Fibroblast of lung (primary cell): ENCODE measurements around the gene NCOA4. TPM values are rescaled to one million over a fixed set of nuclear protein-coding genes. Genes with fewer than 3 reads are reported as not detected.

Experiments used
- DNase-seq, 2 donors: peaks; one replicate each; pipeline versions ENCODE4 v3.0.0 to v3.0.0-alpha.2; 2010; ENCODE audit warnings: low read depth in 2 of 2
- H2AFZ ChIP-seq: 2 replicates; pipeline ENCODE4 v1.5.1; 2012; ENCODE audit warnings: low read length, control low read depth, inconsistent platforms
- H3K27ac ChIP-seq: 2 replicates; pipeline ENCODE4 v1.5.1; 2011; ENCODE audit warnings: low read length, control low read depth; ENCODE audit not compliant: insufficient read depth
- H3K27me3 ChIP-seq: 2 replicates; pipeline ENCODE4 v1.5.1; 2011; ENCODE audit warnings: mild to moderate bottlenecking, low read length; ENCODE audit not compliant: control insufficient read depth, insufficient read depth
- H3K36me3 ChIP-seq: 2 replicates; pipeline ENCODE4 v1.5.1; 2011; ENCODE audit warnings: low read length; ENCODE audit not compliant: control insufficient read depth, insufficient read depth
- H3K4me1 ChIP-seq: 2 replicates; pipeline ENCODE4 v1.5.1; 2011; ENCODE audit warnings: low read length; ENCODE audit not compliant: control insufficient read depth, insufficient read depth; ENCODE audit errors: extremely low read depth
- H3K4me2 ChIP-seq: 2 replicates; pipeline ENCODE4 v1.5.1; 2011; ENCODE audit warnings: low read length, control low read depth; ENCODE audit not compliant: insufficient read depth; ENCODE audit errors: extremely low read depth
- H3K4me3 ChIP-seq, 4 experiments: fragments of 200-600 bp in 1 of 4; sonication (generic) in 1 of 4; replicated peaks in 1 of 4; 2 replicates each; pipeline ENCODE4 v1.5.1; 2011 to 2016; ENCODE audit warnings: low read length in 4 of 4, low read depth in 3 of 4, mild to moderate bottlenecking in 3 of 4, control low read depth in 2 of 4, inconsistent platforms in 1 of 4, mixed read lengths in 1 of 4; ENCODE audit not compliant: insufficient read depth in 1 of 4; ENCODE audit errors: control extremely low read depth in 1 of 4
- H3K79me2 ChIP-seq: 2 replicates; pipeline ENCODE4 v1.5.1; 2012; ENCODE audit warnings: mild to moderate bottlenecking, low read length, inconsistent platforms; ENCODE audit not compliant: control insufficient read depth, insufficient read depth
- H3K9ac ChIP-seq: 2 replicates; pipeline ENCODE4 v1.5.1; 2011; ENCODE audit warnings: mild to moderate bottlenecking, low read length, control low read depth; ENCODE audit not compliant: insufficient read depth
- H3K9me3 ChIP-seq: 2 replicates; pipeline ENCODE4 v1.5.1; 2012; ENCODE audit warnings: low read depth, low read length; ENCODE audit not compliant: control insufficient read depth, insufficient read depth
- H4K20me1 ChIP-seq: 2 replicates; pipeline ENCODE4 v1.5.1; 2011; ENCODE audit warnings: low read length; ENCODE audit not compliant: control insufficient read depth, insufficient read depth; ENCODE audit errors: extremely low read depth
- CTCF ChIP-seq, 2 donors: IDR thresholded peaks in 1 of 2; conservative IDR thresholded peaks in 1 of 2; 1 replicate in 1 of 2; 2 replicates in 1 of 2; pipeline ENCODE4 v1.5.1; 2011 to 2012; ENCODE audit warnings: low read length in 2 of 2, control low read depth in 1 of 2, inconsistent platforms in 1 of 2, low read depth in 1 of 2, mild to moderate bottlenecking in 1 of 2
- EZH2 ChIP-seq: IDR thresholded peaks from 2 replicates; pipeline ENCODE4 v1.5.1; 2012; ENCODE audit warnings: low read length, control low read depth, mild to moderate bottlenecking; ENCODE audit errors: missing control alignments
- polyA minus RNA-seq: library from RNA; depleted of rRNA, polyadenylated mRNA; stranded (reverse); fragments of >200 nt; gene quantifications from 2 replicates; pipeline ENCODE4 v1.2.3, GENCODE V29; 2011; ENCODE audit warnings: low replicate concordance
- polyA plus RNA-seq, 2 donors: library from polyadenylated mRNA; depleted of rRNA in 1 of 2; stranded (reverse) in 1 of 2; unstranded in 1 of 2; fragments of >200 nt; gene quantifications; 2 replicates each; pipeline ENCODE4 v1.2.1, GENCODE V29; 2011 to 2012; ENCODE audit warnings: missing spikeins in 1 of 2
- total RNA-seq: library from RNA; depleted of rRNA; stranded (reverse); fragments of >200 nt; gene quantifications from 2 replicates; pipeline ENCODE4 v1.2.1, GENCODE V29; 2014

Gene NCOA4
- total RNA-seq (145 and 175 TPM in 2 replicates), polyA plus RNA-seq (117 and 140 TPM in 2 replicates), polyA minus RNA-seq (76.8 and 152 TPM in 2 replicates)
- 78.4 and 81.5 TPM in 2 replicates for polyA plus RNA-seq (2012)

DNA sequence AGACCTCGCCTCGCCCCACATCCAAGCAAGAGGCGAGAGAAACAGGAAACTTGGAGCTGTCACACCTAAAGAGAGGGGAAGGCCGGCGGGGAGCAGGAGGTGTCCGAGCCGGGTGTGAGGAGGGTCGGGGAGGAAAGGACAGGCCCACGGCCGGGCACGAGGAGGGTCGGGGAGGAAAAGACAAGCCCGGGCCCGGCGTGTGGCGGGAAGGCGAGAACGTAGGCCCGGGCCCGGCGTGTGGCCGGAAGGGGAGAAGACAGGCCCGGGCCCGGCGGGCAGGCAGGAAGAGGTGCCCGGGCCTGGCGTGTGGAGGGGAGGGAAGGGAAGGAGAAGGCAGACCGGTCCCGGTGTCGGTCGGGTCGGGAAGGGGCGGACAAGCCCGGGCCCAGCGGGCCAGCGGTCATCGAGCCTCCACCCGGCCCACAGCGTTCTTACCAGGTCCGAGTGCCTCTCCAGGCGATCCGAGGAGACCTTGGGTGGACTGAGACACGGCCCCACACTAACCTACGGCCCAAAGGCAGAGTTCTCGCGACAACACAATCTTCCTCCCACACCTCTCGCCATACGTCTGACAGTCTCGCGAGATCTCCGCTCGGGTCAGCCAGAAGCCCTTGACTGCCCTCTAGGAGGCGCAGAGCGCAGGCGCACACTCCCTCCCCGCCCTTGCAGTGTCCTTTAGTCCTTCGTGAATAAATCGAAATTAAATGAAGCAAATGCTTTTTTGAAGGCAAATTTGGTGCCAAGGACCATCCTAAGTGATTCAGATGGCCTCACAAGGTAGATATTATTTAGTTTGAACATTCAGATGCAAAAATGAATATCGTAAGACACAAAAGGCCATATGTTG, at the start of gene NCOA4:
Gene NCOA4, minus strand, starts transcription at position 533 of the 847 bp plus-strand sequence. CDS start 13,943 bp downstream, outside the sequence.
- Histone ChIP-seq H3K27ac (peak within 1 kb of the TSS; percentile 91), H4K20me1 (peaks cover 5% of the 10 kb centered on the region), H3K36me3 (no peaks in the 10 kb centered on the region), H2AFZ (peak within 1 kb of the TSS; percentile 82), H3K9ac (peak within 1 kb of the TSS; percentile 95), H3K4me3 (peak within 1 kb of the TSS; percentile 80 to 92 (median 87)), H3K9me3 (no peaks in the 10 kb centered on the region), H3K79me2 (peaks cover 50% of the 10 kb centered on the region), H3K4me2 (peak within 1 kb of the TSS; percentile 98), H3K4me1 (peaks cover 5% of the 10 kb centered on the region), H3K27me3 (no peaks in the 10 kb centered on the region)
- TF ChIP-seq CTCF (conservative IDR thresholded peaks at IDR 0.05 in 1 of 2, IDR thresholded peaks at IDR 0.05 in 1 of 2; ENCODE audit: low read depth in 1 of 2, low read length in 2 of 2) (peak; percentile 75 to 84), EZH2 (no peak)
- peak; percentile 96 to 99 for DNase-seq

DNA sequence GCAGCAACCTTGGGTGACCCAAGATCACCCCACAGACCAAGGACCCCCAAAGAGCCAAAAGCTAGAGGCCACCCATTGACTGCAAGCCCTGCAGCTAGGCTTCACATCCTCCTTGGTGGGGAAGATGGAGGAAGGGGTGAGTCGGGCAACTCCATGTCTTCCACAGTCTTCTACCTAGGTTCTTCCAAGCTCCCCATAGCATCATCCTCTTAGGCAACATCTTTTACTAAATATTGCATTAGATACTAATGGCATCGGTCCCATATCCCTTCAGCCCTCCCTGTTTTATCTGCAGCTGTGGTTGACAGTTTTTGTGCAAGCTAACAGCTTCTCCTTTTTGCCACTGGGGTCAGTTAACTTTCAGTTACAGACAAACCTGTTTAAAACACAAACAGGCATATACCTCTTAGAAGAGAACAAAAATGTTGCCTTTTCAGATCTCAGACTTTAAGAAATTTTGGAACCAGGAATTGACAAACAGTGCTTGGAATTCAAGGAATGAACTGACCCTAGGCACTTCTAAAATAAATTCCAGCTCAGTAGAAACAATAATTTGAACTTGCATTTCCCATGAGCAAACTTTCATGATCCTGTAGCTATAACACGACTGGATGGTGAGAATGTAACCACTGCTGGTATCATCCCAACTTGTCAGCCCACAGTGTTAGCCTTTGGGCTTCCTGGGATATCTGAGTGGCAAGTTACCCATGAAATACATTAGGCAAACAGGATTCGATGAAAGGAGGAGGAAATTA, 49.6 kb upstream of the NCOA4 start:
- no peak overlapping the region for H2AFZ ChIP-seq
- H3K9me3 ChIP-seq = no peaks in the 10 kb centered on the region
- TF ChIP-seq EZH2 = no peak
- no peaks in the 10 kb centered on the region for H3K36me3 ChIP-seq
- no peaks in the 10 kb centered on the region for H3K4me1 ChIP-seq
- no peaks in the 10 kb centered on the region for H3K79me2 ChIP-seq
- H4K20me1 ChIP-seq = no peaks in the 10 kb centered on the region
- no peak overlapping the region for H3K4me2 ChIP-seq
- H3K27ac ChIP-seq = no peak overlapping the region
- no peaks in the 10 kb centered on the region for H3K27me3 ChIP-seq
- DNase-seq = no peak
- no peak overlapping the region for H3K9ac ChIP-seq
- H3K4me3 ChIP-seq = no peak overlapping the region

DNA sequence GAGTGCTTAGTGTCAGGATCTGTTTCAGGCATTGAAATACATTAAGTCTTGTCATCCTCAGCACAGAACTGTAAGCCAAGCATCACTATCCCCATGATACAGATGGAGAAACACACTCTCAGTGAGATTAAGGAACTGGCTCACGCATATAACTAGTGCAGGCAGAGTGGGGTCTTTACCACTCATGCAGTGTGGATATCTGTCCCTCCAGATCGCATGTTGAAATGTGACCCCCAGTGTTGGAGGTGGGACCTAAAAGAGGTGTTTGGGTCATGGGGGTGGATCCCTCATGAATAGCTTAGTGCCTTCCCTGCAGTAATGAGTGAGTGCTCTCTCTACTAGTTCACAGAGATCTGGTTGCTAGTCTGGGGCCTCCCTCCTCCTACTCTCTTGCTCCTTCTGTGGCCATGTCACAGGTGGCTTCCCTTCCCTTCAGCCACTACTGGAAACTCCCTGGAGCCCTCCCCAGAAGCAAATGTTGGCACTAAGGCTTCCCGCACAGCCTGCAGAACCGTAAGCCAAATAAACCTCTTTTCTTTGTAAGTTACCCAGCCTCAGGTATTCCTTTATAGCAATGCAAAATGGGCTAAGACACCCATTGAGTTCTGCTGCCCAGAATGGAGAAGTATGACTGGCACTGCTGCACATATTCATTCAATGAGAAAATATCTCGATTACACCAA, 47.4 kb upstream of the NCOA4 start:
- H3K79me2 ChIP-seq = no peaks in the 10 kb centered on the region
- TF ChIP-seq CTCF (conservative IDR thresholded peaks at IDR 0.05 in 1 of 2, IDR thresholded peaks at IDR 0.05 in 1 of 2; ENCODE audit: low read depth in 1 of 2, low read length in 2 of 2) = no peak
- TF ChIP-seq EZH2 = no peak

More for the DNA sequence above, 47.4 kb upstream of the NCOA4 start:
- peaks cover 2% of the 10 kb centered on the region for H3K27me3 ChIP-seq
- H3K9me3 ChIP-seq = no peaks in the 10 kb centered on the region
- H3K4me3 ChIP-seq = no peak overlapping the region
- H2AFZ ChIP-seq = no peak overlapping the region
- H3K27ac ChIP-seq = no peak overlapping the region
- no peaks in the 10 kb centered on the region for H3K36me3 ChIP-seq
- H3K9ac ChIP-seq = no peak overlapping the region
- H3K4me2 ChIP-seq = no peak overlapping the region
- H4K20me1 ChIP-seq = no peaks in the 10 kb centered on the region
- H3K4me1 ChIP-seq = no peaks in the 10 kb centered on the region
- no peak for DNase-seq
